Stromal cell of bone marrow (primary cell): ENCODE measurements around the gene GSS.

Experiments
- DNase-seq: peaks from one replicate; pipeline ENCODE4 v3.0.0-alpha.2; 2012; ENCODE audit warnings: low read depth

The GSS gene

GRCh38 chr20:34955231-34956040 is at the start of gene GSS, which contains the start of gene MYH7B:
GSS (minus strand) TSS chr20:34955806; CDS start chr20:34951852, 3,954 bp downstream.
MYH7B (plus strand) TSS chr20:34955868; CDS start chr20:34978006, 22,138 bp downstream.
- DNase-seq: peak; percentile 90

- no peak for DNase-seq
Observed at GRCh38 chr20:35004749-35005462, 49.3 kb upstream of the GSS start.

- DNase-seq: no peak
Observed at GRCh38 chr20:35004051-35004725, 48.6 kb upstream of the GSS start.

GRCh38 chr20:35003211-35004031 is 47.8 kb upstream of the GSS start:
- no peak for DNase-seq

- DNase-seq: no peak
Observed at GRCh38 chr20:35002426-35003210, 47.0 kb upstream of the GSS start.

GRCh38 chr20:35001596-35002362 is 46.2 kb upstream of the GSS start:
- no peak for DNase-seq

GRCh38 chr20:35000922-35001595 is 45.5 kb upstream of the GSS start:
- DNase-seq: no peak

GRCh38 chr20:35000311-35000921 is 44.8 kb upstream of the GSS start:
- no peak for DNase-seq

GRCh38 chr20:34999782-35000181 is 44.2 kb upstream of the GSS start:
- DNase-seq: no peak

- no peak for DNase-seq
Observed at GRCh38 chr20:34999021-34999451, 43.4 kb upstream of the GSS start.

GRCh38 chr20:34998331-34998950 is 42.8 kb upstream of the GSS start:
- DNase-seq: no peak

- DNase-seq: no peak
Observed at GRCh38 chr20:34997774-34998173, 42.2 kb upstream of the GSS start.

GRCh38 chr20:34997131-34997561 is 41.5 kb upstream of the GSS start:
- DNase-seq: no peak

- no peak for DNase-seq
Observed at GRCh38 chr20:34996243-34997028, 40.8 kb upstream of the GSS start.

GRCh38 chr20:34995696-34996095 is 40.1 kb upstream of the GSS start:
- no peak for DNase-seq

GRCh38 chr20:34995192-34995591 is 39.6 kb upstream of the GSS start:
- DNase-seq: no peak

- no peak for DNase-seq
Observed at GRCh38 chr20:34994509-34995131, 39.0 kb upstream of the GSS start.
